Raji (cell line): ENCODE data around the gene PPDPF.

Experiments
- POLR2A ChIP-seq: IDR thresholded peaks from 2 replicates; pipeline ENCODE4 v1.6.1; 2011; ENCODE audit warnings: low read depth, low read length, control low read depth; ENCODE audit not compliant: insufficient read depth

The PPDPF gene

DNA sequence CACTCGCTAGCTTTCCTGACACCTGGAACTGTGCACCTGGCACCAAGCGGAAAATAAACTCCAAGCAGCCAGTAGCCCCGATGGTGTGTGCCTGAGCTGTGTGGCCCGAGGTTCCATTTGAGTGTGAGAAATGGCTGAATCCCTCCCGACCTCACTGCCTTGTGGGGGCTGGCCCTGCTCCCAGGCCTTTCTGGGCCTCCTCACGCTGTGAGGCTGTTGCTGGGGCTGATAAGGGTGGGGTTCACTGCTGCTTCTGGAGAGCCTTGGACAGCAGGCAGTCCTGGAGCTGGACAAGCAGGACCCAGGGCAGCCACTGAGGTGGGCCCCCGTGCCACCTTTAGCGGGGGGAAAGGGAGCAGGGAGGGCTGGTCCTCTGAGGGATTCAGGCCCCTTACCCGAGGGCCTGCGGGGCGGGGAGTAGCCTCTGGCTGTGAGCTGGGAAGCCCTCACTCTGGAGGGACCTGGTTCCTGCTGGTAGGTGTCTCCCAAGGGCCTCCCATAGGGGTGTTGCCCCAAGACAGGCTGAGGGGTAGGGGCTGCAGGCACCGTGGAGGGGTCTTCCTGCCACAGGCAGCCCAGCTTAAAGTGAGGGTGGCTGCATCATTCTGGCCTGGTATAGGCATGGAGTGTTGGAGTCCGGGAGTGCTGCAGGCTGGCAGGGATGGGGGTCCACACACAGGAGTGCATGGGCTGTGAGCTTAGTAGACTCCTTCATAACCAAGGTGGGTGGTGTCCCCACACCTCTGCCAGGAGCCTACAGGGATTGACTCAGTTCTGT lies 1.7 kb downstream of the PPDPF start:
- no peak for TF ChIP-seq POLR2A

DNA sequence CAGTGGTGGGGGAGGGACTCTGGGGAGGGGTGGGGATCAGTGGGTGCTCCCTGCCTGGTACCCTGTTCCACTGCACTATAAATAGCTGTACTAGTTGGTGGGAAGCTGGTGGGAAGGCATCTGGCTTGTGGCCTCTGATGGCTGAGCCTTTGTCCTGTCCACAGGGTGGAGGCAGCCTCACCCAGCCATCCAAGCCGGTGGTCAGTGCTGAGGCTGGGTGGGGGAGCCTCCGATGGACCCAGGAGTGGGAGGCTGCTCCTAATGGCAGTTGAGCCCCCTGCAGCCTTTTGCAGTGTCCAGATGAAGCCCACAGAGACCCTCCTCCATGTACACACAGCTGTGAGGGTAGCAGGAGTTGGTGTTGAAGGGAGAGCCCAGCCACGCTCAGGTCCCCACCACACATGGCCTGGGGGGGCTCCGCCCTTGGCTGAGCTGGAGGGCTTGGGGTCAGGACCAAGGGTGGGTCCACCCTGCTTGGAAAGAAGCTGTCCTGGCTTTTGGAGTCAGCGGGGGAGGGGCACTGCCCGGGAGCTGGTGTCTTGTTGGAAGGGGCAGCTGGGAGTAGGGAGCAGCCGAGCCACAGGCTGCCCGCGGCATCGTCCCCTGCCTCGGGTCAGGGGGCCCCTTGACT lies 2.5 kb downstream of the PPDPF start:
- no peak for TF ChIP-seq POLR2A

DNA sequence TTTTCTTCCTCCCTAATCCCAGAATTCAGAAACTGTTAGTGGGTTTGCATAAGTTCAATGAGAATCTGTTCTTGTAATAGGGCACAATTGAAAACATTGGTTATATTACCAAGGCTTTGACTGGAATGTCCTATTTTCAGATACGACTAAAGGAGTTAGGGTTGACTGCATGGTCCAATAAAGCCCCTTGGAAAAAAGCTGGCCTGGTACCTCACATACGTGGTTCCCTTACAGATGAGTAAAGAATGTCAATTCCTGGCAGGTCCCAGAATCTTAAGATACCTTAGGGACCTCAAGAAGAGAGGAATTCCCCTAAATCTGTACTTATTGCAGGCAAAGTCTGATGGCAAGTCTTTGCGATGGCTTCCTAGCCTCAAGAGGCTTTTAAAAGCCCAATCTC lies 4.6 kb downstream of the PPDPF start:
- no peak for TF ChIP-seq POLR2A

DNA sequence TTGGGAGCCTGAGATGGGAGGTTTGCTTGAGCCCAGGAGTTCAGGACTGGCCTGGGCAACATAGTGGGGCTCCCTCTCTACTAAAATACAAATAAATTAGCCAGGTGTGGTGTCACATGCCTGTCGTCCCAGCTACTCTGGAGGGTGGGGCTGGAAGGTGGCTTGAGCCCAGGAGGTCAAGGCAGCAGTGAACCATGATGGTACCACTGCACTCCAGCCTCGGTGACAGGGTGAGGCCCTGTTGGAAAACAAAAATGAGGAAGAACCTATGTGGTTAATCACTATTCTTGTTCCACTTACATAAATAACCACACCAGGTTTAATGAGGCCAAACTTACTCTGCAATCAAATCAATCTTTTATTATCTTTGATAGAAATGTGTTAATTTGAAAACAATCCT lies 5.4 kb downstream of the PPDPF start:
- TF ChIP-seq POLR2A: peak; percentile 28; the same call in 1 of the 2 replicates

DNA sequence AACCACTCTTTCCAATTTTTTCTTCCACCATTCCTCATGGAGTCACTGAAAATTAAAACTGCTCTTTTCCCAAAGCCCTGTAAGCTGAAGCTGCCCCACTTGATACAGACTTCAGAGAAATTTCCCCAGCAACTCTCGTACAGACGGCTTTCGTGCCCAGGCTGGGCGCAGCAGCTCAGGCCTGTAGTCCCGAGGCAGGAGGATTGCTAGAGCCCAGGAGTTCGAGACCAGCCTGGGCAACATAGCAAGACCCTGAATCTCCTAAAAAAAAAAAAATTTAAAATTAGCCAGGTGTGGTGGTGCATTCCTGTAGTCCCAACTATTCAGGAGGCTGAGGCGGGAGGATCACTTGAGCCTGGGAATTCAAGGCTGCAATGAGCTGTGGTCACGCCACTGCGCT lies 6.6 kb downstream of the PPDPF start:
- TF ChIP-seq POLR2A: no peak

DNA sequence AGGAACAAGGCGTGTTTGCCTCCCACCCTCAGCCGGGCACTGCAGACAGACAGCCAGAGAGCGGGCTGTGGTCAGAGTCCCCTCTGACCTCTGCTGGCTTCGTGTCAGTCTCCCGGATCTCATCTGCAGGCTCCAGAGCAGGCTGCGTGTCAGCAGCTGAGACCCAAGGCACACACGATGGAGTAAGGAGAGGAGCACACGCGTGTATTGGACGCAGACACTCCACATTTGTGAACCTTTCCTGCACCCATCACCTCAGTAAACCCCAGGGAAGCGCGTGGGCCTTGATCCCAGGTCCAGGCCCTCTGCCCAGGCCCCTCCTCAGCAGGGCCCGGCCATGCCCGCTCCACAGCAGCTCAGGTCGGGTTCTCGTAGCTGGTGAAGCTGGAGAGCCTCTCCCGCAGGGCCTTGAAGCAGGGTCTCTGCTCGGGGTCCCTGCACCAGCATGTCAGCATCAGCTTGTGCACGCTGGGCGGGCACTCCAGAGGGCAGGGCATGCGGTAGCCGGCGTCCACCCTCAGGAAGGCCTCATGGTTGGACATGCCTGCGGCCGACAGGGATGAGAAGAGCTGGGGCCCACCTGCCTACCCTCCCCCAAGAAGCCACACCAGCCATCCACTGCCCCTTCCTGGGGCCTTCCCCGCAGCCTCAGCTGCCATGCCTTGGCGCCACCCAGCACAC lies 8.8 kb downstream of the PPDPF start:
- no peak for TF ChIP-seq POLR2A

DNA sequence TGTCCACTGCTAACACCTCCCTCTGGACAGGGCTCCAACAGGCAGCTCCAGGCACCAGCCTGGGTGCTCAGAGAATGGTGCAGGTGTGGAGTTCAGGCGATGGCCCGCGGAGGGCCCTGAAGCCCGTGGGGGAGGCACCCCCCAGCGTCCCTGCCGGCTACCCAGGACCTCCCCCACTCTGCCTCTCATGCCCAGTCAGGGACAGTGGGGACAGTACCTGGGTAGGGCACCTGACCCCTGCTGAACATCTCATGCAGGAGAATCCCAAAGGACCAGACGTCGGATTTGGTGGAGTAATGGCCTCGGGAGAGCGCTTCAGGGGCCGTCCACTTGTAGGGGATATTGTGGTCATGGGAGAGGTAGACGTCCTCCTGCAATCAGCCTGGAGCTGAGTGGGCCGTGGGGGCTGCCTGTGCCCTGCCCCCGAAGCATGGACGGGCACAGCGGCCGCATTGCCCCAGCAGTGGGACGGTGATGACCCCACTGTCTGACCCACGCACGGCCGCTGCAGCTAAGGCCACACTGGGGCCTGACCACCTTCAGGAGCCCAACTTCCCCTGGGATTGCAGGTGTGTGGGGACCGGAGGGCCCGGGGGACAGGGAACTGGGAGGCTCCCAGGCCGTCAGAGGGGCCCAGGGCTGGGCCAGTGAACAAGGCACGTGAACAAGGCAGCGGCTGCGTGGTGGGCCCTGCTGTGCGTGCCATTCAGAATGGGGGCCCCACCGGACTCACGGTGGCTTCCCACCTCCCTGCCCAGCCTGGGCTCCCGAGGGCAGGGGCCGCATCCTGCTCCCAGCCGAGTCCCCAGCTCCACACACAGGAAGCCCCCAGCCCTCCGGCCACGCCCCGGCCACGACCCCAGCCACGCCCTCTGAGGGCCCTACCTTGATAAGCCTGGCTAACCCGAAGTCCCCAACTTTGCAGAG lies 9.6 kb downstream of the PPDPF start:
- TF ChIP-seq POLR2A: no peak

DNA sequence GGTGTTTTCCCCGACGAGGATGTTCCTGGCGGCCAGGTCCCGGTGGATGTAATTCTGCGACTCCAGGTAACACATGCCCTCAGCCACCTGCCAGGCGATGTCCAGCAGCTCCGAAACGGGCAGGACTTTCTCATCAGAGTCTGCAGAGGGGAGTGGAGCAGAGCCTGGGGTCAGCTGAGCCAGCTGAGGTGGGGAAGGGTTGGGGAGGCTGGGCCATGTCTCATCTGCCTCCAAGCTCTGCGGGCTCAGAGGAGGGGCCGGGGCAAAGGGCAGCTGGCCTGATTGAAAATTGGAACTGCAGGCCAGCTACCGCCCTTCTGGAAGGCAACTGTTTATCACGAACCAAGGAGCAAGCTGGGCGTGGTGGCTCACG lies 10.2 kb downstream of the PPDPF start:
- TF ChIP-seq POLR2A: no peak

DNA sequence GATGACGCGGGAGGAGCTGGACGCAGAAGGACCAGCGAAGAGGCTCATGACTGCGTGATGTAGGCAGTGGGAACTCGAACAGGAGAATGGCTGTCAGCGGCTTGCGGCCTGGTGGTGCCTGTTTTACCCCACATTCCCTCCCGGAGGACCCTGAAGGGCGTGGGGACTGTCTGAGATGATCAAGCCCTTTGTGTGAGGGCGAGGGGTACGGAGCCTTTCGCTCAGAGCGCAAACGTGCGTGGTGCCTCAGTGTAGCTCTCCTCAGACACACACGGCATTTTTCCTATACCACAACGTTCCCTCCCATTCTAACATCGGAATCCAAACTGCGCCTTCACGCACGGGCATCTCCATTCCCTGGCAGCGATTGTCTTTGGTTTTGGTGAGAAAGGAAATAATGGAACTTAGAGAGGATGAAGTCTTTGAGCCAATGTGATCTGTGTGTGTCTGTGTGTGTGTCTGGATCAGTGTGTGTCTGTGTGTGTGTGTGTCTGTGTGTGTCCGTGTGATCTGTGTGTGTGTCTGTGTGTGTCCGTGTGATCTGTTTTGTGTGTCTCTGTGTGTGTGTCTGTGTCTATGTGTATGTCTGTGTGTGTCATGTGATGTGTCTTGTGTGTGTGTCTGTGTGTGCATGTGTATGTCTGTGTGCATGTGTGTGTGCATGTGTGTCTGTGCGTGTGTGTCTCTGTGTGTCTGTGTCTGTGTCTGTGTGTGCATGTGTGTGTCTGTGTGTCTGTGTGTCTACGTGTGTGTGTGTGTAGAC lies 11.3 kb downstream of the PPDPF start:
- no peak for TF ChIP-seq POLR2A

DNA sequence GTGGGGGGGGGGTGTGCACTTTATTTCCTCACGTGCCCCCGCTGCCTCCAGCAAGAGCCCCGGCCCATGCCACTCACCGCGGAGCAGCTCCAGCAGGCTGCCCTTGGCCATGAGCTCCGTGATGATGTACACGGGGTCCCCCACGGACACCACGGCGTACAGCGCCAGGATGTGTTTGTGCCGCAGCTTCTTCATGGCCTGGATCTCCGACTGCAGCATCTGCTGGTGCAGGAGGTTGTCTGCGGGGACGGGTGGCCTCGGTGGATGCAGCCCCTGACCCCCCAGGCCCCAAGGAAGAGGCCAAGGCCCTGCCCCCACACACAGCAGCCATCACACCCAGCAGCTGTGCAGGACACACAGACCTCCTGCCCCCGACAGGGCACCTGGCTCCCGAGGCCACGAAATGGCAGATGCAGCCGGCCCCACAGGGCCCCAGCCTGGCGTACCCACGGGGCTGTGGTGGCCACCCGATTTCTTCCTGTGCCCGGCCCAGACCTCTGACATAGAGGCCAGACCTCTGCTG lies 11.9 kb downstream of the PPDPF start:
- TF ChIP-seq POLR2A: no peak

DNA sequence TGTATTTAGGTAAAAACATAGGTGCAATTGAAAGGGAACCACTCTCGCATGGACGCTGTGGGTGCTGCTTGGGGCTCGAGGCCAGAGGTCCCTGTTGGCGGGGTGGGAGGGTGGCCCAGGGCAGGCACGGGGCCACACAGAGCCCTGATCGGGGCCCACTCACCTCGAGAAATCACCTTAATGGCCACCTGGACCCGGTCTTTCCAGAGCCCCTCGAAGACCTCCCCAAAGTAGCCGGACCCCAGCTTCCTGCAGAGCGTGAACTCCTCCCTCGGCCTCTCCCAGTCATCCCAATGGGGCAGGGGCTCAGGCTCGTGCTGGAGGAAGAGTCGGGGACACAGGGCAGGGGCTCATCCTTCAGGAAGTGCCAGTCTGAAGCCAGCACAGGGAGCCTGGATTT lies 12.8 kb downstream of the PPDPF start:
- TF ChIP-seq POLR2A: no peak

DNA sequence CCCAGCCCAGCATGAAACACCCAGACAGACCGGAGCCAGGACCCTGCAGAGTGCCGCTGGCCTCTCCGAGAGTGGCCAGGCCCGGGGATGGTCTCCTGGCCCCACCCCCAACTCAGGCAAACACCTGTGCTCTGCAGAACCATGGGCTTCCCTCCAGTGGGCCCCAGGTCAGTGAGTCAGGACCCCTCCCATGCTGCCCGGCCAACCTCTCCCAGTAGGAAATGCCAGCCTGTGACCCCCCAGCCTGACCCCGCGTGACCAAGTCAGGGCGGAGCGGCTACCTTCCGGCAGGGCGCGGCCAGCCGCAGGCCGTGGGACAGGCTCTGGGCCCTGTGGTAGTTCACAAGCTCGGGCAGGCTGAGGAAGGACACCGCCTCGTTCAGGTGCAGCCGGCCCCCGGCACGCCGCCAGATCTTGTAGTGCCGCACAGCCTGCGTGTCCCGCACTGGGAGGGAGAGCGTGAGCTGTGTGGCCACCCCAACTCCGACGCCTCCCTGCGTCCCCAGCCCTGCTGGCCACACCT lies 13.4 kb downstream of the PPDPF start:
- TF ChIP-seq POLR2A: no peak

DNA sequence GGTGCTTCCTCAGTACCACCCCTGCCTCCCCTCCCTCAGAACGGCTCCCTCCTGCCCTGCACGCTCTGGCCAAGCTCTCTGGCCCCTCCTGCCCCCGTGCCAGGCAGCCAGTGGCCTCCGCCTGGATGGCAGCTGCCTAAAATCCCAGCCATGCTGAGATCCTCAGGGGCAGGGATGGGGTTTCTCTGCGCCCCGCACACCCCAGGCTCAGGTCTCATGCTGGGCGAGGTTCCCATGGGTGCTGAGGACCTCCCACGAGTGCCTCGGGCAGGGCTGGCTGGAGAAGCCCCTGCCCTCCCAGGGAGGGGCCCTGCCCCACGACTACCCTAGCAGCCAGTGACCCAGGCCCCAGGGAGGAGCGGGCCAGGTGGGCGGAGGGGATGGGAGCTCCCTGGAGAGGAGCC lies 13.9 kb downstream of the PPDPF start:
- no peak for TF ChIP-seq POLR2A
